ENCODE measurements around the gene ZNF112.
"Not testable (repeated sequence)": the region's sequence is repeated elsewhere in the genome, so short reads cannot be mapped to it uniquely, and the experiment has no call there.

The ZNF112 gene

GRCh38 chr19:44356383-44357111, at the start of gene ZNF112:
Gene ZNF112 (minus strand): TSS chr19:44356680. CDS start chr19:44340539, 16,141 bp downstream.
- DNase-seq: peak; percentile 86

- no peak for DNase-seq
These were observed 44.9 kb upstream of the ZNF112 start, which contains the start of gene ZNF285 for GRCh38 chr19:44401139-44402115. Gene ZNF285 (minus strand): TSS chr19:44401608. CDS start chr19:44397213, 4,395 bp downstream.

- not testable (repeated sequence) for DNase-seq
These were observed 32.8 kb upstream of the ZNF112 start for GRCh38 chr19:44389268-44389667.

GRCh38 chr19:44374789-44375188, 18.3 kb upstream of the ZNF112 start:
- DNase-seq: no peak

- no peak for DNase-seq
These were observed 15.5 kb upstream of the ZNF112 start for GRCh38 chr19:44371815-44372480.

GRCh38 chr19:44367024-44367423, 10.5 kb upstream of the ZNF112 start:
- DNase-seq: no peak

- DNase-seq: no peak
These were observed 9.9 kb downstream of the ZNF112 start for GRCh38 chr19:44346556-44346955.

GRCh38 chr19:44345959-44346358, 10.5 kb downstream of the ZNF112 start:
- DNase-seq: peak; percentile 9

- DNase-seq: no peak
These were observed 12.2 kb downstream of the ZNF112 start for GRCh38 chr19:44344255-44344654.

- DNase-seq: no peak
These were observed 14.7 kb downstream of the ZNF112 start for GRCh38 chr19:44341794-44342193.

GRCh38 chr19:44334639-44335038, 21.8 kb downstream of the ZNF112 start:
- DNase-seq: not testable (repeated sequence)

- DNase-seq: no peak
These were observed 24.3 kb downstream of the ZNF112 start for GRCh38 chr19:44332145-44332544.

- no peak for DNase-seq
These were observed 40.6 kb downstream of the ZNF112 start for GRCh38 chr19:44315883-44316282.

GRCh38 chr19:44313231-44313630, 43.2 kb downstream of the ZNF112 start:
- DNase-seq: no peak

- DNase-seq: no peak
These were observed 48.5 kb downstream of the ZNF112 start for GRCh38 chr19:44308011-44308410.

- DNase-seq: no peak
These were observed 50.2 kb downstream of the ZNF112 start for GRCh38 chr19:44306283-44306682.

GRCh38 chr19:44305457-44305856, 51.0 kb downstream of the ZNF112 start:
- no peak for DNase-seq

- peak; percentile 75 for DNase-seq
These were observed 51.8 kb downstream of the ZNF112 start, which contains the start of gene ZNF235 for GRCh38 chr19:44304659-44305193. Gene ZNF235 (minus strand): TSS chr19:44305025. CDS start chr19:44303404, 1,621 bp downstream.

- DNase-seq: no peak
These were observed 52.4 kb downstream of the ZNF112 start for GRCh38 chr19:44303976-44304568.

- DNase-seq: no peak
These were observed 53.2 kb downstream of the ZNF112 start for GRCh38 chr19:44303320-44303719.

GRCh38 chr19:44284968-44285367, 71.5 kb downstream of the ZNF112 start:
- no peak for DNase-seq

GRCh38 chr19:44282846-44283245, 73.6 kb downstream of the ZNF112 start:
- DNase-seq: no peak
